ENCODE data around the gene OPRM1.
A peak's percentile ranks its signal among the peaks of the same experiment; 100 is the strongest.
"Not testable (repeated sequence)": the region's sequence is repeated elsewhere in the genome, so short reads cannot be mapped to it uniquely, and the experiment has no call there.

OPRM1 gene

DNA sequence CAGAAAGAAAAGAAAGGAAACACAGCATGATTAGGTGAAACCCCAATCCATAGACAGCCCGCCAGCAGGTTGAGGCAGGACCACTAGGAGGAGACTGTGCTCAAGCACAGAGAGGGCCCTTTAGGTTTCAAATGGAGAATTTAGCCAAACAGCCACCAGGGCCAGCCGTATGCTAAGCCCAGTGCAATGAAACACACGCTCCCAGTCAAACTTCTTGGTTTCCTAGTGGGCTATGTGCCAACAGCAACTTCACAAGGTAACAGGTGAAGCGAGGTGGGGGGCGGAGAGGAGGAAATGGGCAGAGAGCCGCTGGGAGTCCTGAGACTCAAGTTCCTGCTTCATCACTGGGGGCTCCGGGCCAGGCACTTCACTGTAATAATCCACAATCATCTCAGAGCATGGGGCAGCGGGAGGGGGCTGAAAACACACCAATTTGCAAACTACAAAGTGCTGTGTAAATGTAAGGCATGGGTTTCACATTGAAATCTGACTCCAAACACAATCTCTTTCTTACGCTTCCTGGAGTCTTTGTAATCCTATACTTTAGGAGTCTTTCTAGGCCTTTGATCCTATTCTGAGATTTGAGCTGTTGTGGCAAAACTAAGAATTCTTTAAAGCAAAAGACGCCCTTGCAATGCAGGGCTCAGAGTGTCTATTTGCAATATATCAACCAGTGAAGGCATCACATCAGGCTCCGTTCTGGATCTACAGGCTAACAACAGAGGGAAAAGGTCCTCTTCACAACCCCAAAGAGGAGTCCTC lies 117.3 kb downstream of the OPRM1 start:
- DNase-seq: peak; percentile 72

DNA sequence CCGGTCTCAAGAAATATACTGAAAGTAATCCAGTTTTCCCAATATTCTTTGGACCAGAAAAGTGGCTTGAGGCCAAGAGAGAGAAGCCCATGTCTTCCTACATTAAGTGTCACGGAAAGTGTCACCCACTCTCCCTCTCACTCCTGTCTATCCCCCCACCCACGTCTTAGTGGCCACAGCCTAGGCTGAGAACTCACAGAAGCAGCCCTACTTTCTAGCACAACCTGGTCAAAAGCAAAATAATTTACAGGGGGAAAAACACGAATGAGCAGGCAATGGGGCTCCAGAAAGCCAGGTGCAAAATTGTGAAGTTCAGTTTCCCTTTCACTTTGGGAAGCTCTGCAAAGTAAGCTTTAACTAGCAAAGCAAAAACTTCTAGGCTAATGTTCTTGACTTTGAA lies 118.0 kb downstream of the OPRM1 start:
- DNase-seq: peak; percentile 40

GRCh38 chr6:154157706-154158105 lies 118.7 kb downstream of the OPRM1 start:
- DNase-seq: no peak

DNA sequence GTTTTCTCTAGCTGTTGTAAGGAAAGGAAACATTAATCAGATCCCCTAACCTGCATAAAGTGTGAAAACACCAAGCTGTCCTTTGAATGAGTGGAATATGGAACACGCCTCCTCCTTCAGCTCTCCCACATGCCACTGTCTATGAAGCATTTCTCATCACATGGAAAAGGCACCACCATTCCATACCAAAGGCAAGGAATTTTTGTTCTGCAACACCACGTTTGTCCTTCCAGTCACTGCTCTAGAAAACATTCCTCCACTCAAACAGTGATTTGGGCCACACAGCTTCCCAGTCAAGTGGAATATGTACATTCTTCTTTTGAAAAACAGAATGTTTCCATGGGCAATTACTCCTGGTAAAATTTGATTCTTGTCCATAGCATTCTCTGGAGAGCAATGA lies 120.1 kb downstream of the OPRM1 start:
- DNase-seq: no peak

DNA sequence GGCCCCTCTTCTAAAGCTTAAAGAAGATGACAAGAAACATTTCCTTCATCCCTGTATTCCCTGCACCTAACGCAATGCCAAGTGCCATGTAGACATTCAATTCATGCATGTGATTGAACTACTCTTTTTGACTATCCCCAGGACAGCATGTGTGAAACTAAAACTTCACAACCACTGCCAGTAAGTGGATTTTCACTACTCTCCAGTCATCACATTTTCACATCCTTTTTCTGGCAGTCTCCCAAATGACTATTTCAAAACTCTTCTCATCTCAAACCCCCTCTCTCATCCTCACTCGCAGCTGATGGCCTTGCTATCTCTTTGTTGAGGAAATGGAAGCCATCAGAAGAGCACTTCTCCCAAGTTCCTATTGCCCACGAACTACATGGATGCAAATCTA lies 122.6 kb downstream of the OPRM1 start:
- DNase-seq: no peak

GRCh38 chr6:154164397-154164796 lies 125.4 kb downstream of the OPRM1 start:
- DNase-seq: no peak

DNA sequence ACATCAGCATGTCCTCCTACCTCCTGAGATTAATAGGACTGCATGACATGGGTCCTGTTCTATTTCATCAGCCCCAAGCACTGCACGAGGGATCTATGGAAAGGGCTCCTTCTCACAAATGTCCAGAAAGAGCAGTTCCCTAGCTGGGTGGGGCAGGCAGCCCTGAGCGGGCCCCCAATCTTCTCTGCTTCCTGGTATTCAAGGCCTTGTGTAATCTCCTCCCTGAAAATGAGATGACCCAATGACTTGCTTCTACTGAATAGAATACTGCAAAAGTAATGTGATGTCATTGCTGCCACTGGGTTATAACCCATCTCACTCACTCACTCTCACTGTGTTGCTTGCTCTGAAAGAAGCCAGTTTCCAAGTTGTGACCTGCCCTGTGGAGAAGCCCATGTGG lies 126.4 kb downstream of the OPRM1 start:
- no peak for DNase-seq

DNA sequence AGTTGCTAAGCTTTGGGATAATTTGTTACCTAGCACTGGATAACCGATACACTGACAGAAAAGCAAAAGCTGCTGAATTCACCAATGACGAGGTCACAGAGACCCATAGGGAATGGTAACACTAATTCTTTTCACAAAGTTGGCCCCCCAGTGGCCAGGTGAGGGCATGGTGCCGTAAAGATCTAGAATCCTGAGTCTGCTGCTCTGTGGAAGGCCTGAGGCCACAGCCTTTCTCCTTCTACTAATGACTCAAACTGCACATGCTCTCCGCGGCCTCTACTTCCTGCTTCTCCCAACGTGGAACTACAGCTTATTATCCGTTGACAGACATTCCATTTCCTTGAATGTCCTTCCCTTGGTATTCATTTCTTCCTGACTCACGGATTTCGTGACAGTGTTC lies 127.1 kb downstream of the OPRM1 start:
- no peak for DNase-seq

GRCh38 chr6:154167126-154167525 lies 128.1 kb downstream of the OPRM1 start:
- no peak for DNase-seq

- DNase-seq: no peak
Observed at GRCh38 chr6:154169193-154169847, 130.3 kb downstream of the OPRM1 start.

GRCh38 chr6:154170106-154170505 lies 131.1 kb downstream of the OPRM1 start:
- DNase-seq: no peak

GRCh38 chr6:154172393-154172792 lies 133.4 kb downstream of the OPRM1 start:
- not testable (repeated sequence) for DNase-seq

GRCh38 chr6:154179434-154179833 lies 140.4 kb downstream of the OPRM1 start:
- no peak for DNase-seq

DNA sequence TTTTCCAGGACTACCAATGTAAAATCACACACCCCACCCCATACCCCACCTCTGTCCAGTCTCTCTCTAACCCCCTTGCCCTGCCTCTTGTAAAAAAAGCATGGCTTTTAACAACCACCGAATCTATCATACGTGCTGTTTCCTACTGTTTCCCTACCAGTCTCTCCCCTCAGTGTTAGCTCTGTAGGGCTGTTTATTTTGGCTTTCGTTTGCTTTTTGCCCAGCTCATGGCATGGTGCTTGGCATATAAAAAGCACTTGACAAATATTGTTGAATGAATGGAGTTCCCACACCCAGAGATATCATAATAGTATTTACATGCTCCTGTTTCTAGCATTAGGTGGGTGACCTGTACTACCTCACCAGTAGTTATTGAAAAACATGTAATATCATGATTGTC lies 148.2 kb downstream of the OPRM1 start:
- DNase-seq: no peak

DNA sequence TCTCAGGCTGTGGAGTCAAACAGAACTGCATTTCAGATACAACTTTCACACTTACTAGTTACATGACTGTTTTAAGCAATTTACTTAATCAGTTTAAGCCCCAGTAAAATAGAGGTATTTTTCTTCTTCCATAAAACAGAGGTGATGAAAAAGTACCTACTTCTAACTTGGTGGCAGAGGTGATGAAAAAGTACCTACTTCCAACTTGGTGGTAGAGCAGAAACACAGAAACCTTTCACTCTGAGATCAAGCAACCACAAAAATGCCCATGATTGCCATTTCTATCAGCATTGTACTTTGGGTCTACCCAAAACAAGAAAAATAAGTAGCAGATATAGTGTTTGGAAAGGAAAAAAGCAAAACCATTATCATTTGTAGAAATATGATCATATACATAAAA lies 148.7 kb downstream of the OPRM1 start:
- DNase-seq: no peak

DNA sequence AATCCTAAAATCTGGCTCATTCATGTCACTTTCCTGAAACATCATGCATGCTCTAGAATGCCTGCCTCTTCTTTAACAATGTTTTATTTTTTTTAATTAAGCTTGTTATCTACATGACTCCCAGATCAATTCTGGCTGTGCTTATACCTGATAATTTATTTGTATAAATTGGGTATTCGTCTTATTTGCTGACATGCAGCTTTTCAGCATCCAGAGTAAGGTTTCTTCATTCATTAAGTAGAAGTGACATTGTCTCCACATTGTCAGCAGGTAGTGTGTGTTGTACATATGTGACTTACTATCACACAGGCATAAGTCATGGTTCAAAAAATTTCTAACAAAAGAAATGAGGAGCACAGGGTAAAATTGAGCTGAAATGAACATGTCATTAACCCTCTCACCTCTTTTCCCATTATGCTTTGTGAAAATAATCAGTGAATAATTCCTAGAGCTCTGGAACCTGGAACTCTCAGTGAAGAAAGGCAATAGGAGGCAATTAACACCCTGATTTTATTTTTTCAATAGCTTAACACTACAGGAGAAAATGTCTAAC lies 157.4 kb downstream of the OPRM1 start:
- no peak for DNase-seq

- no peak for DNase-seq
Observed at GRCh38 chr6:154197196-154197860, 158.3 kb downstream of the OPRM1 start.

DNA sequence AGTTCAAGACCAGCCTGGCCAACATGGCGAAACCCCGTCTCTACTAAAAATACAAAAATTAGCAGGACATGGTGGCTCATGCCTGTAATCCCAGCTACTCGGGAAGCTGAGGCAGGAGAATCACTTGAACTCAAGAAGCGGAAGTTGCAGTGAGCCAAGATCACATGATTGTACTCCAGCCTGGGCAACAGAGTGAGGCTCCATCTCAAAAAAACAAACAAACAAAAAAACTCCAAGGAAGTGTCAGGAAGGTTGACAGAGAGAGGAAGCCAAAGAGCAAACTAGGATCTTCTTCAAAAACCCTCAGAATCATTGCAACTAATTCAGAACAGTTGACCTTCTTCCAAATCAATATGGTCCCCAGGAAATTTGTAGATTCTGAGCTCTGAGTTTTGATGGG lies 162.6 kb downstream of the OPRM1 start:
- DNase-seq: not testable (repeated sequence)

- DNase-seq: no peak
Observed at GRCh38 chr6:154202339-154202738, 163.3 kb downstream of the OPRM1 start.

- no peak for DNase-seq
Observed at GRCh38 chr6:154202958-154203357, 163.9 kb downstream of the OPRM1 start.

DNA sequence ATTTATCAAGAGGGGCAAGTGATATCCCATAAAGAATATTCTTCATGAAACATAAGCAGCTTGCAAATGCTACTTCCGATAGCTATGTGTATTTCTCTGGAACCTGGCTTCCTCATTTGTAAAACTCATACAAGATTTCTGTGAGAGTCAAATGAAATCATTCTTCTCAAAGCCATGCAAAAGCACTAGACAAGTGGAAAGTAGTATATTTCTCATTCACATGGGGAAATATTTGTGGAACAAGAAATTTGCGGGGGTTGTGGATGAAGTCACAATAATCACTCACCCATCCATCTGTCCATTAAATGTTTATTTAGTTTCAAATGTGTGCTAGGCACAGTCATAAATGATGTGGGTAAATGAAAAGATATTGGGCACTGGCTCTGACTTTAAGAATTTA lies 167.1 kb downstream of the OPRM1 start:
- no peak for DNase-seq

DNA sequence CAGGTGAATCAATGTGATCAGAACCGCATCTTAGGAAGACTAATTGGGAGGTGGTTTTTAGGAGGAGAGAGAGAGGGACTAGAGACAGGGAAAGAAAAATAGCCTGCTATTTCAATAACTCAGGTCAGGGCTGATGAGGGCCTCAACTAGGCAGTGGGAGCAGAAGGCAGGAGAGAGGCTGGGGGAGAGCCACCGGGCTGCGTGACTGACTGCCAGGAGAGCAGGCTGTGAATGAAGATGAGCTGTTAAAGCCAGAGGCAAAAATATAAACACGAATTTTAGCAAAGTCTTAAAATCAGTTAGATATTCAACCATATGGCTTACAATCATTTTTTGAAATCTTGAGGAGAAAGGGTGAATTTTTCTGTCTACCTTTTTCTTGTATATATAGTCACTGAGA lies 168.0 kb downstream of the OPRM1 start:
- DNase-seq: no peak

GRCh38 chr6:154209555-154209954 lies 170.5 kb downstream of the OPRM1 start:
- DNase-seq: no peak

DNA sequence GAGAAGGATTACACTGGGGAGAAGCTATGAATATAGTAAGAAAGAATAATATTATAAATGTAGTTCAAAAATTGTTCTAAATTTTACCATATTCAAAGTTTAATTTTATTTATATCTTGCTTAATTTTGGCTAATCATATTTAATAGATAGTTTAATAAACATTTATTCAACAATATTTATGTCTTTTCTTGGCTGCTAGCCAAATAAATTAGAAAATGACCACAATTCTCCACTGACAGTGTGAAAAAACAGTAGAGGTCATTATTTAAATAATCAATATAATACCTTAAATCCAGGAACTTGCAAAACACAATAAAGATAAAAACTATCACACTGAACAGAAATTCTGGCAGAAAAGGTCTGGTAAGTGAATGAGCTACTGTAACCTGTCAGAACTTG lies 171.6 kb downstream of the OPRM1 start:
- DNase-seq: no peak
